ENCODE measurements around the gene DNAJC18.

- TF ChIP-seq CTCF (IDR thresholded peaks at IDR 0.05) (no peak), POLR2A (IDR thresholded peaks at IDR 0.05) (peak; percentile 47 to 58)
These were observed 22.7 kb downstream of the DNAJC18 start for GRCh38 chr5:139416651-139417050.
